Suprapubic skin (tissue), 4 donors: Measurements from ENCODE around the gene HIRIP3.

Experiments used
- POLR2A ChIP-seq, 2 donors: fragments of 450-650 bp; IDR thresholded peaks; one replicate each; pipeline ENCODE4 v1.6.1; 2017; ENCODE audit warnings: antibody characterized with exemption in 2 of 2, mild to moderate bottlenecking in 2 of 2, moderate library complexity in 2 of 2
- POLR2AphosphoS5 ChIP-seq, 3 donors: sonication (generic); formaldehyde crosslinking; IDR thresholded peaks; one replicate each; pipeline ENCODE4 v1.6.1; 2017; ENCODE audit warnings: antibody characterized with exemption in 3 of 3
- TF ChIP-seq, protein P1 (sequence below), 2 donors: fragments of 200-600 bp in 1 of 2; fragments of 450-650 bp in 1 of 2; sonication (generic) in 1 of 2; IDR thresholded peaks; one replicate each; pipeline ENCODE4 v1.5.1; 2016 to 2019; ENCODE audit warnings: antibody characterized with exemption in 2 of 2, mild to moderate bottlenecking in 1 of 2, moderate library complexity in 1 of 2

DNA sequence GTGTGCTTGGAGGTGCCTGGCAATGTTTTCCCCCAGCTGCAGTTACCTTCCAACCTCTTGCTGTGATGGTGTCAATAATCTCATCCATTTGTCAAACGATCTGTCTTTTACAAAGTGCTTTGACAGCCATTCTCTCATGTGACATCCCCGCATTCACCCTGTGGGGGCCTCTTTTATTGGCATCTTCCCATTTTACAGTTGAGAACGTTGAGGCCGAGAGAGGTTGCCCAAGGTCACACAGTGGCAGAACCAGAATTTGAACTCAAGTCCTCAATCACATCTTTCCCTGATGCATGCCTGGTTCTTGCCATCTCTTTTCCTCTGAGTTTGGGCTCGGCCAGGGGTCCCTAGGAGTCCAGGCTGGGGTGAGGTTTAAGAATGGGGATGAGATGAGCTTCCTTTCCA is 20.3 kb downstream of the HIRIP3 start:
- TF ChIP-seq, protein P1, sequence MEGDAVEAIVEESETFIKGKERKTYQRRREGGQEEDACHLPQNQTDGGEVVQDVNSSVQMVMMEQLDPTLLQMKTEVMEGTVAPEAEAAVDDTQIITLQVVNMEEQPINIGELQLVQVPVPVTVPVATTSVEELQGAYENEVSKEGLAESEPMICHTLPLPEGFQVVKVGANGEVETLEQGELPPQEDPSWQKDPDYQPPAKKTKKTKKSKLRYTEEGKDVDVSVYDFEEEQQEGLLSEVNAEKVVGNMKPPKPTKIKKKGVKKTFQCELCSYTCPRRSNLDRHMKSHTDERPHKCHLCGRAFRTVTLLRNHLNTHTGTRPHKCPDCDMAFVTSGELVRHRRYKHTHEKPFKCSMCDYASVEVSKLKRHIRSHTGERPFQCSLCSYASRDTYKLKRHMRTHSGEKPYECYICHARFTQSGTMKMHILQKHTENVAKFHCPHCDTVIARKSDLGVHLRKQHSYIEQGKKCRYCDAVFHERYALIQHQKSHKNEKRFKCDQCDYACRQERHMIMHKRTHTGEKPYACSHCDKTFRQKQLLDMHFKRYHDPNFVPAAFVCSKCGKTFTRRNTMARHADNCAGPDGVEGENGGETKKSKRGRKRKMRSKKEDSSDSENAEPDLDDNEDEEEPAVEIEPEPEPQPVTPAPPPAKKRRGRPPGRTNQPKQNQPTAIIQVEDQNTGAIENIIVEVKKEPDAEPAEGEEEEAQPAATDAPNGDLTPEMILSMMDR (IDR thresholded peaks at IDR 0.05): no peak
- no peak for TF ChIP-seq POLR2A (IDR thresholded peaks at IDR 0.05)
- no peak for TF ChIP-seq POLR2AphosphoS5 (IDR thresholded peaks at IDR 0.05)
